Inflammatory macrophage treated with lipopolysaccharide for 4 hours (primary cell): ENCODE results near the gene HIVEP1.

Experiments used
- DNase-seq: peaks from one replicate; pipeline ENCODE4 v3.0.0-alpha.2; 2020

HIVEP1 gene

GRCh38 chr6:12012038-12012557, at the start of gene HIVEP1:
Gene HIVEP1, plus strand, starts transcription at chr6:12012312. Its CDS starts 3,317 bp downstream, at chr6:12015629.
- peak; percentile 34 for DNase-seq

- DNase-seq, result no peak
These were observed 48.2 kb upstream of the HIVEP1 start for GRCh38 chr6:11963756-11964500.

GRCh38 chr6:11964729-11965335, 47.3 kb upstream of the HIVEP1 start:
- peak; percentile 37 for DNase-seq

DNA sequence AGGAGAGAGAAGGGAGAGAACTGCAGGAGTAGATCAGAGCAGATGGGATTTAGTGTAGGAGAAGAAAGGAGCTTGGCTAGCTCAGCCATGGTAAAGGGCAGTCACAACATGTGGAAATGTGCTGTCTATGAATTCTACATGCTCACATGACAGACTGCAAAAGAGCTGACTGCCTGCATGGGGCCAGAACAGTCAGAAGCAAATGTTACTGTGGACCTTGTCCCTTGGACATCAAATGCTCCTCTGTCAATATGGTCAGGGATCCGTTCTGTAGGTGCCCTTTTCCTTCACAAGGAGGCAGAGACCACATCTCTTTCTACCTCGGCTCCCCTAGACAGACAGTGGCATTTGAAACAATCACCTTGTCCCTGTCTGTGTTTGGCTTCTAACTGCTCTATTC, 46.6 kb upstream of the HIVEP1 start:
- DNase-seq, result no peak

DNA sequence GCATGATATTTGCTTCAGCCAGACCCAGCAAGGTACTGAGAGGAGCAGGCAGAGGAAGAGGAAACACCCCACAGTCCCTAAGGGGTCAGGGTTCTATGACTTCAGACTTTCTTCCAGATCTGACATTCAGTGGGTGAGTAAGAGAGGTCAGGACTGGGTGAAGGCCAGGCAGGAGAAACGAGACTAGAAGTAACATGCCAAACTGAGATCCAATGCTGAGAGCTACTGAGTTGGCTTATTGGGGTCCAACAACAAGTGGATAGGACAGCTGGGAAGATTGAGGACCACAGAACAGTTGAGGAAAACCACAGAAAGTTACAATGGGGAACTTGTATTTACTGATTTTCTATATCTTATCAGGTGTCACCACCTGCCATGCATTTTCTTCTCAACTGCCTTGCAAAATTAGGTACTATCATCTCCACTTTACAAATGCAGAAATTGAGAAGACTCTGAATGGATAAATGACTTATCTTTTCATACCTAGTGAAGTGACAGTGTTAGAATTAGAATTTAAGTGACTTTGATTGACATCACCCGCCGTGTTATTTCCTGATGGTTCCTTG, 43.8 kb upstream of the HIVEP1 start:
- no peak for DNase-seq

DNA sequence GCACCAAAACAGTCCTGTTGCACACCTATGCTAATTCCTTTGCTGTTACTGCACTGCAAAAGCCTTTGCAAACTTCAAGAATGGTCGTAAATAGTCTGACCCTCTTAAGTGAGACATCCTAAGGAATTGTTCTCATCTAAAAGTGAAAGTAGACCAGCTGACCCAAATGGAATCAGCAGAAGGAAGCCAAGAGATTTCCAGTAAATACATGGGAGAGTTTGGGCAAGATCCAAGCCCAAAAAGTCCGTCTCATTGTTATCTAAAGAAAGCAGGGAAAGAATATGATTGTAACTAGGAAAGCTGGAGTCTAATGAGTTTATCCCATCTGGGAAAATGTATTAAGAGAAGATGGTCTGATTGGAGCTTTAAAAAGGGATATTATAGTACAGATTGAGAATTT, 43.0 kb upstream of the HIVEP1 start:
- no peak for DNase-seq

DNA sequence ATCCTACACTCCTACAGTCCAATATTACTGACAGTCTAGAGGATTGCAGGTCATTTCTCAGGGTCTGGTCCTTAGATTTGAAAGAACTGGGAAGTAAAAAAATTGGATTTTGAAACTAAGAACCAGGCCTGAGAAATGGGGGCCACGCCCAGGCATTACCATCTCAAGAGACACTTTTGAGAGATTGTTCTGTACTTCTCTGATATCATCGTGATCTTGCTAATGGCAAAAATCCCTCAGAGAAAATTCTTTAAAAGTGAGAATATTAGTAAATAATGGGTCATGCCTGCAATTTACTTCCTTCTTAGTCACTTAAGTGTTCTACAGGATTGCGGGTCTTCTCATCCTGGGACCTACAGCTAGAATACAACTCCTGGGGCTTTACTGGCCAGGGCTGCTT, 42.0 kb upstream of the HIVEP1 start:
- peak; percentile 48 for DNase-seq

DNA sequence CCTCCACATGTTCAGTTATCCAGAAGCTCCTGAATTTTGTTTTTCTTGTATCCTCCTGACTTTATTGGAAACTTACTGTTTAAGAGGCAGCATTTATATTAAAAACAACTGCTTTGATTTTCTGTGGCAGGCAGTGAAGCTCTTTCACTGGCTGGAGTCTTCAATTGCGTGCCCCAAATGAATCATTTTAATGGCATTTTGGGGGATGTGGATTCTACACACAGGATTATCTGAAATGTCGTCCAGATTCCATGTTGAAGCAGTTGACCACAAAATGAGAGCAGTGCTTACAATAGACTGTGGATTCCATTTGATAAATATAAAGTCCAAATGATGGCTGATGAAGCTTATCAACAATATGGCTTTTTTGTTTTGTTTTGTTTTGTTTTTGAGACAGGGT, 41.0 kb upstream of the HIVEP1 start:
- DNase-seq, result no peak

- DNase-seq, result no peak
These were observed 39.8 kb upstream of the HIVEP1 start for GRCh38 chr6:11972270-11972669.

- DNase-seq, result no peak
These were observed 39.3 kb upstream of the HIVEP1 start for GRCh38 chr6:11972806-11973205.

DNA sequence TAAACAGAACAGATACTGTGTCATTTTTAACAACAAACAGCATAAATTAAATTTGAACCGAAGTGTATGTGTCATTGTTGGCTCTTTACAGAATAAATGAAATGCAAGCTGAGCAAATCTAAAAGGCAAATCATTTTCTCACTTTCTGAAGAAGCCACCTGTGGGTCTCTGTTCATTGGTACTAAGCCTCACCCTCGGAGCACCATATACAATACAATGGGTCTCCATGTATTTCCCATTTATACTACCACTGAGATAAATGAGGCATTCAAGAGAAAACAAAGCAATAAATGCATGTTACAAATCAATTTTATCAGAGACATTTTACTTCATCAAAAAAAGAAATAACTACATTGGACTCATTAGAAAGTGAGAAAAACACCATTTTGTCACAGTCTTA, 38.9 kb upstream of the HIVEP1 start:
- DNase-seq, result no peak

DNA sequence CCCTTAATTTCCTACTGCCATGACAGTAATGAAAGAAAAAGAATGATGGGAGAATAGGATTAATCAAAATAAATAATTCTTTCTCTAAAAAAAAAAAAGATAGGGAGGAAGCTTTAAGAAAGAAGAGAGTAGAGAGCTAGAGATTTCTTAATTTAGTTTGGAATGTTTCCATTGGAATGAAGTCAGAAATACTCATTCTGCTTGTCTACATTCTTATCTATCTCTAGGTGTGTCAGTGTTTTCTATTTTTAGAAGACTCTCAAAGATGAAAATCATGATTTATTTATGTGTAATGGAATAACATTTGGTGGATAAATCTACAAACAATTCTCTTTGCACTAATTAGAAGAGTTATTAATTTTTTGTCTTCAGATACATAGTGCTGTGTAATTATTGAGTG, 38.0 kb upstream of the HIVEP1 start:
- DNase-seq, result no peak

GRCh38 chr6:11975353-11975977, 36.6 kb upstream of the HIVEP1 start:
- DNase-seq, result peak; percentile 90

DNA sequence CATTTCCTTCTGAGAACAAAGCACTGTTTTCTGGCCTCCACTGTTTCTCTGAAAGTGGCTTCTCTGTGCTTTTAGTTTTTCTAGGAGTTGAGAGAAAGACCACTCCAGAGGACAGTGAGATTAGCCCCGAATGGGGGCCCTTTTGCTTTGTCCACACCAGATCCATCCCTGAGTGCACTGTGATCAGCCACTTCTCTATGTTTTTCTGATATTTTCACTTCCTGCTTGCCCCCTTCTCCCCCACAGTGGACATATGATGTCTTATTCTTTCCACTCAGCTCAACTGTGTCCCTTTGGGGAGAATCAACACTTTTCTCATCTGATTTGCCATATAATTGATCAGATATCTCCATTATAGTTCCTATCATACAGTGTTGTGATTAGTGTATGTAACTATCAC, 35.6 kb upstream of the HIVEP1 start:
- DNase-seq, result no peak

DNA sequence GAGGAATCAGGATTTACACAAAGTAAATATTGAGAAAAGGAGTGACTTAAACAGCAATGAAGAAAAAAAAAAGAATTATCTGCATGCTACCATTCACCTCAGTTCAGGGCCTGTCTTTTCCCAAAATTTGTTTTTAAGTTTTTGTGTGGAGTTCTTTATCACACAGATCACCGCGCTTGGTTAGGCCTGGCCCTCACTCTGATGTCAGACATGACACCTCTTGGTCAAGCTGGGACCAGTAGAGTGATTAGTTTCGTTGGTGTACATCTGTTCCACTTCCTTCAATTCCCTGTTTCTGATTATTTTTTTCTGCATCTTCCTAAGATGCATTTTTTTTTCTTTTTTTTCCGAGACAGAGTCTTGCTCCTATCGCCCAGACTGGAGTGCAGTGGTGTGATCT, 34.9 kb upstream of the HIVEP1 start:
- no peak for DNase-seq

DNA sequence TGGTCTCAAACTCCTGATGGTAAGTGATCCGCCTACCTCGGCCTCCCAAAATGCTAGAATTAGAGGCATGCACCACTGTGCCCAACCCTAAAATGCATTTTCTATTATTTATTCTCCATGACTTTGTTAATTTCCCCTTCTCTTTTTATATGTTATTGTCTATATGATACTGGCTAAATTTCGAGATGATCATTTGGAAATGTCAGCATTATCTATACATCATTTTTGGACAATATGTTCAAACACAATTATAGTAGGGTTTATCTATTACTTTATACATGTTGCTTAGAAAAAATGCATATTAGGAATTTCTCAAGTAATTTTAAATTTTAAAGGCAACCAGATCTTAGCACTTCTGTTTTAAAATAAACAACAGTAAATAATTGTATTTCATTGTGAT, 34.4 kb upstream of the HIVEP1 start:
- no peak for DNase-seq

DNA sequence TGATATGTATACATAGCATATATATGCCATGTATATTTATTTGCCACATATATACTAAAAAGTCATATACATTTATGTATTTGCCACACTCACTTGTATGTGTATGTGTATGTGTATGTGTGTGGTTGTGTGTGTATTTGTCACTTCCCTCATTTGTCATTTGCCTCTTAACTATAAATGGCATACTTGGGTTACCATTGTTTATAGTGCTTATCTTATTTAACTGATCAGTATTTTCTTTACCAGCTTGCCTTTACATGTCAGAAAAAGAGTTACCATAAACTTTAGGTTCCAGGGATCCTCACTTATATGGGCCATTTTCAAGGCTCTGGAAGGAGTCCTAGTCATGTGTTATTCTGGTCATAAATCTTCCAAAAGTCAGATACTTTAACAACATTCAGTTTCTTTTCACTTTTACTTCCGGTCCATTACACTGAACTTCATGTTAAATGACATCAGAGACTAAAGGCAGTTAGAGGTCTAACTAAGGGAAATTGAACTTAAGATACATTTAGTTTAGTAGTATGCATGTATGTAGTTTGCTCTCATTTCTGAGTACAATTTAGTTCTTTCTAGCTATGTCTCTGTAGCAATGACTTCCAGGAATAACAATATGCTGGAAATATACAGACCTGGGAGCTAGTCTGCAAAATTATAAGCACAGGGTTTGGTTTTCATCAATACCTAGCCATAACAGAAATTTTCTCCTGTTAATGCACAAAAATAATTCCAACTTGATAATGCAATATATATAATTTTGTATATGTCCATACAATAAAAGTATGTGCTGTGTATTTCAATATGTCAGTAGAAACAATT, 33.7 kb upstream of the HIVEP1 start:
- DNase-seq, result peak; percentile 78

GRCh38 chr6:11979866-11980265, 32.2 kb upstream of the HIVEP1 start:
- no peak for DNase-seq

DNA sequence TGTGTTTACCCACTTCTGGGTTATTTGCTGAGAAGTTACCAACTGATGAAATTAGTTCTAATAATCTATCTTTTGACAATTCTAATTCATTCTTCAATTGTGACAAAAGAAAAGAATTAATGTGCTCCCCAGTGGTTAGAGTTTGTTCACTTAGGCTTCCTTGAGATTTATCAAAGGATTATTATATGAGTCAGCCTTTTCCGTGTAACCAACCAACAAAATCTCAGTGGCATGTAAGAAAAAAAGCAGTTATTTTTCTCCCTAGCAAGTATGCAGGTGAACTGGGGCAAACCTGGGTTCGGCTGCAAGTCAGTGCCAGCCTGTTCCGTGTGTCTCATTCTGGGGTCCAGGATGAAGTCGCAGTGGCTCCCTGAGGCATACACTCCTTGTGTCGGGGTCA, 28.8 kb upstream of the HIVEP1 start:
- DNase-seq, result no peak

- DNase-seq, result no peak
These were observed 24.7 kb upstream of the HIVEP1 start for GRCh38 chr6:11987386-11987785.

DNA sequence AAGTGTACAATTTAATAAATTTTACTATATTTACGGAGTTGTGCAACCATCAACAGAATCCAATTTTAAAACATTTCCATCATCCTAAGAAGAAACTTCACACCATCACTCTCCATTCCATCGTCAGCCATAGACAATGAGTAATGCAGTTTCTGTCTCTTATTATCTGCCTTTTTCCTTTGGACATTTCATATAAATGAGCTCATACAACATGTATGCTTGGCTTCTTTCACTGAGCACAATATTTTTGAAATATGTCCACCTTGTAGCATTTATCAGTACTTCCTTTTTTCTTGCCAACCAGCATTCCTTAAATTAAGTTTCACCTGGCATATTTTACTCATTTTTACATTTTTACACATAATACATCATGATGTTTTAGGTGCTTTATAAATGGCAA, 22.7 kb upstream of the HIVEP1 start:
- no peak for DNase-seq

GRCh38 chr6:11992086-11992485, 20.0 kb upstream of the HIVEP1 start:
- DNase-seq, result no peak
